ENCODE measurements around the gene SCRN2.

Gene SCRN2

GRCh38 chr17:47856830-47857229 lies 15.8 kb upstream of the SCRN2 start:
- no peaks in the 10 kb centered on the region for H3K9me3 Mint-ChIP-seq
- H3K4me3 Mint-ChIP-seq, result no peak overlapping the region
- peaks cover 16% of the 10 kb centered on the region for H3K4me1 Mint-ChIP-seq
- TF ChIP-seq CTCF (IDR thresholded peaks at IDR 0.05; ENCODE audit: unreplicated experiment in 3 of 3), result no peak
- no peak overlapping the region for H3K27ac Mint-ChIP-seq
- peaks cover 4% of the 10 kb centered on the region for H3K36me3 Mint-ChIP-seq (ENCODE audit: low read depth)
- H3K27me3 Mint-ChIP-seq (ENCODE audit: low read depth), result peaks cover 84% of the 10 kb centered on the region

- no peak for TF ChIP-seq CTCF (IDR thresholded peaks at IDR 0.05; ENCODE audit: unreplicated experiment in 3 of 3)
- H3K36me3 Mint-ChIP-seq (ENCODE audit: low read depth), result peaks cover 4% of the 10 kb centered on the region
- no peak overlapping the region for H3K27ac Mint-ChIP-seq
- H3K4me1 Mint-ChIP-seq, result peaks cover 16% of the 10 kb centered on the region
- peaks cover 89% of the 10 kb centered on the region for H3K27me3 Mint-ChIP-seq (ENCODE audit: low read depth)
- H3K4me3 Mint-ChIP-seq, result peak overlapping the region in 1 of 3 experiments; percentile 13
- no peaks in the 10 kb centered on the region for H3K9me3 Mint-ChIP-seq
Measured at GRCh38 chr17:47855737-47856136, 14.7 kb upstream of the SCRN2 start.

- no peaks in the 10 kb centered on the region for H3K9me3 Mint-ChIP-seq
- H3K27ac Mint-ChIP-seq, result peak overlapping the region in 1 of 3 experiments; percentile 7
- H3K4me3 Mint-ChIP-seq, result peak overlapping the region; percentile 22 to 31 (median 26)
- TF ChIP-seq CTCF (IDR thresholded peaks at IDR 0.05; ENCODE audit: unreplicated experiment in 3 of 3), result no peak
- H3K4me1 Mint-ChIP-seq, result peaks cover 16% of the 10 kb centered on the region
- peaks cover 94% of the 10 kb centered on the region for H3K27me3 Mint-ChIP-seq (ENCODE audit: low read depth)
- no peaks in the 10 kb centered on the region for H3K36me3 Mint-ChIP-seq (ENCODE audit: low read depth)
Measured at GRCh38 chr17:47853616-47854015, 12.5 kb upstream of the SCRN2 start.

GRCh38 chr17:47852113-47852949 lies 11.3 kb upstream of the SCRN2 start:
- Mint-ChIP-seq H3K4me1 (peaks cover 16% of the 10 kb centered on the region), H3K27ac (peak overlapping the region in 1 of 3 experiments; percentile 28), H3K27me3 (ENCODE audit: low read depth) (peaks cover 98% of the 10 kb centered on the region), H3K9me3 (no peaks in the 10 kb centered on the region), H3K36me3 (ENCODE audit: low read depth) (no peaks in the 10 kb centered on the region), H3K4me3 (peak overlapping the region; percentile 71 to 78 (median 74))
- no peak for TF ChIP-seq CTCF (IDR thresholded peaks at IDR 0.05; ENCODE audit: unreplicated experiment in 3 of 3)

GRCh38 chr17:47851764-47852112 lies 10.7 kb upstream of the SCRN2 start:
- no peak for TF ChIP-seq CTCF (IDR thresholded peaks at IDR 0.05; ENCODE audit: unreplicated experiment in 3 of 3)
- no peaks in the 10 kb centered on the region for H3K9me3 Mint-ChIP-seq
- H3K27ac Mint-ChIP-seq, result no peak overlapping the region
- peaks cover 16% of the 10 kb centered on the region for H3K4me1 Mint-ChIP-seq
- peak overlapping the region; percentile 71 to 78 (median 74) for H3K4me3 Mint-ChIP-seq
- no peaks in the 10 kb centered on the region for H3K36me3 Mint-ChIP-seq (ENCODE audit: low read depth)
- H3K27me3 Mint-ChIP-seq (ENCODE audit: low read depth), result peaks cover 99% of the 10 kb centered on the region

Measured in nephron (organoid).